ENCODE results near the gene ARHGAP23.

ARHGAP23 gene

DNA sequence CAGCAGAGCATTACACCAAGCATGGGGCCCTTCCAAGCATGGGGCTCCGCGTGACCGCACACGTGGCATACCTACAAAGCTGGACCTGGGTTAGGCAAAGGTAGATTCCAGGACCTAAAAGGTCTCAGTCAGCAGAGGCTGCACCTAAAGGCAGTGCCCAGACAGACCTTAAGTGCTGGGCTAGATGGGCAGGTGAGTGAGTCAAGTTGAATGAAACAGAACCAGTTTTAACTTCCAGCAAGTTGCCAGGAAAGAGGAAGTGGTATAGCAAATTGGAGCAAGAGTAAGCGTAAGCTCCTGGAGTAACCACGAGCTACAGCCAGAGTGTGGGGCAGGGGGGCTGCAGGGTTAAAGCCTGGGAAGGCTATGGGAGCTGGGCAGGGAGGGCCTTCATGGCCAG is 128.0 kb downstream of the ARHGAP23 start:
- no peak for DNase-seq

DNA sequence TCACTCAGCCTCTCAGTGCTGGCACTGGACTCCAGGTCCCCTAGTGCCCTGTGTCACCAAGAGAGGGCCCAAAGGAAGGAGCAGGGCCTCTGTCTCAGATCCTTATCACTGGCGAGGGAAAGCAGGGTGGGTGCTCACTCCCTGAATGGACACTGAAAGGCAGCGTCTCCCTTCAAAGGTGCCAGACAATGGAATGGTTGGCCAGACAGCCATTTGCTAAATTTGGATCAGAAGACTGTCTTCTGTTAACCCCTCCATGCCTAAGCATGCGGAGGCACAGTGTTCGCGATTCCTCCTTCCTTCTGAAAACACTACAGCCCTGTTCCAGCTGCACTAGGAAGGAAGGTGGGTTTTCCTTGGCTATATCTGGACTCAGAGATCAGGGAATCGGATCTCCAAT is 129.1 kb downstream of the ARHGAP23 start:
- DNase-seq: no peak

DNA sequence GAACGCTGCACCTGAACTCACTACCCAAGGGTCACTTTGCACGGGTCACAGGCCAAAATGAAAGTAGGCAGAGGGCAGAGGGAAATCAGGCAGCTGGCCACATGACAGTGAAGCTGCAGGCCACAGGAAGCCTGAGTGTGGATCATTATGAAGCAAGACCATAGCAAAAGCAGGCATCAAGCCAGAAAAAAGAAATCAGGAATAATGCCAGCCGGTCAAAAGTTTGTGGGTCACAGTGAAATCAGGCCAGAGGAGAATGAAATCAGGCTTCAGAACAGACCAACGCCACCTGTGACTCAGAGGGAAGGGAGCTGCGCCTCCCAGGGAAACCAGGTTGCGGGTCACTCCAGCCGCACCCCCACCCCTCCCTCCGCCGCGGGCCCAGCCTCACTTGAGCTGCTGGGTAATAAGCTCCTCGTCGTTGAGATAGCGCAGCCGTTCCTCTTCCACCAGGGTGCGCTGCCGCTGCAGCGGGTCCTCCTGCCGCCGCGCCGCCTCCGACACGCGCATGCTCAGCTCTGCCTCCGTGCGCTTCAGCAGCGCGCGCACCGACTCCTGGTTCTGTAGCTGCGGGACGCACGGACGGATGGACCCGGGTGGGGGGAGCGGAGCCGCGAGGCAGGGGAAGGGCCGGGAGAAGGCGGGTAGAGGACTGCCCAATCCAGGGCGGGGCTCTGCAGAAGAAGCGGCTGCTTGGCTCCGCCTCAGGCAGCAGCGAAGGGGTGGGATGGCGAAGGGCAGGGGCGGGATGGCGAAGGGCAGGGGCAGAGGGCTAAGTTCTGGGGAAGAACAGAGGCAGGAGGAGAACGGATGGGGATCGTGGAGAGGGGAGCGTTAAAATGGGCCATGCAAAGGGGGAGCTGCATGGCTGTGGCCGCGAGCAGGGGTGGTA is 129.8 kb downstream of the ARHGAP23 start:
- peak; percentile 86 to 91 for DNase-seq

DNA sequence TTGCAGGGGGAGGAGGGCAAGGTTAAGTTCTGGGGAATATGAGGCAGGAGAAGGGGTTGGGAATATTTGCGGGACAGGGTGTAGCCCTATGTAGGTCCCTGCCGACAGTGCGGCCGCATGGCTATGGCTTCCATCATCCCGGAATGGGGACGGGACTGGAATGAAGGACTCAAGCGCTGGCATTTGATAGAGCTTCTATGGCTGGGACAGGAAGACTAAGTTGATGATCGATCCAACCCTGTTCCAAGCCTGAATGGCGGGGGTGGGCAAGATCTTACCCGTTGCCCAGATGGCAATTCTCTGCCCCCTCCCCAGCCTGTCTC is 130.4 kb downstream of the ARHGAP23 start:
- no peak for DNase-seq

DNA sequence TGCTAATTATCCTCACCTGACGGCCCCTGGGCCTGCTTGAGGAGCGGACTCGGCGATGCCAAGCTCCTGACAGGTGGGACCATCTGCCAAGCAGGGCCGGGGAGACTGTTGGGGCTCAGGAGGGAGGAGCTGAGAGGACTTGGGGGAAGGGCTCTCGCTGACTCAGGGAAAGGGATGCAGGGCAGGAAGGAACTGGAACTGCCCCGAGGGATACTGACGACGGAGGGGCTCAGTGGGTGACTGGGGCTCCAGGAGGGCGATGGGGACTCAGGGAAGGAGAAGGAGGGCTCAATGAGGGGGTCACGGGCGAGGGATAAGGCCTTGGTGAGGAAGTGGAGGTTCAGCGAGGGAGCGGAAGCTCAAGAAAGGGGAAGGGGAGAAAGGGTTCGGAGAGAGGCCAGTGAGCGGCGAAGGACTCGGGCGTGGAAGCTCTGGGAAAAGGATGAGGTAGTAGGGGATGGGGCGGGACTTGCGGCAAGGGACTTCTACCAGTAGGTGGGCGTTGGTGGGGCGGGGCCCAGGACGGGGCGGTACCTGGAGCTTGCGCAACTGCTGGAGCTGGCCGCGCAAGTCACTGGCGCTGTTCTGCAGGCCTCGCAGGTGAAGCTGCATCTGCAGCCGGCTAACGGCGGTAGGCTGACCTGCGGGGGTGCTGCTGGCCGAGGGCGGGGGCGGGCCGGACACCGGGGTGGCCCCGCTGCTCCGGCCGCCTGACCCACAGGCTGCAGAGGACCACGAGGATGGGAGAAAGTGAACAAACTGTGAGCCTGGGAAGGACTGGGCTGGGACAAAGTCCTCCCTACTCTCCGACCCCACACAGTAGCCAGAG is 131.0 kb downstream of the ARHGAP23 start:
- DNase-seq: peak; percentile 91 to 92

DNA sequence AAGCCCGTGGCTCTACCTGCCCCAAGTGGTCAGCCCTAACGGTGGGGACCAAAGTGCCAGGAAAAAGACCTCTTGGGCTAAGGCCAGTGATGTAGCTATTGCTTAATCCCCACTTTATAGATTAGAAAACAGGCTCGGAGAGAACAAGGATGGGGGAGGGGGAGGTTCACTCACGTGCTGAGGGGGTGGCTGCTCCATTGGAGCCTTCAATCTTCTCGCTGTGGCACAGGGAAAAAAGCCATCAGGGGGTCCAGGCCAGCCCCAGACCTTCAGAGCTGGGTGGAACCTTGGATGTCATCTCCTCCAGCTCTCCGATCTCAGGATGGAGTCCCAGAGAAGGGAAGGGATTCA is 131.6 kb downstream of the ARHGAP23 start:
- no peak for DNase-seq

DNA sequence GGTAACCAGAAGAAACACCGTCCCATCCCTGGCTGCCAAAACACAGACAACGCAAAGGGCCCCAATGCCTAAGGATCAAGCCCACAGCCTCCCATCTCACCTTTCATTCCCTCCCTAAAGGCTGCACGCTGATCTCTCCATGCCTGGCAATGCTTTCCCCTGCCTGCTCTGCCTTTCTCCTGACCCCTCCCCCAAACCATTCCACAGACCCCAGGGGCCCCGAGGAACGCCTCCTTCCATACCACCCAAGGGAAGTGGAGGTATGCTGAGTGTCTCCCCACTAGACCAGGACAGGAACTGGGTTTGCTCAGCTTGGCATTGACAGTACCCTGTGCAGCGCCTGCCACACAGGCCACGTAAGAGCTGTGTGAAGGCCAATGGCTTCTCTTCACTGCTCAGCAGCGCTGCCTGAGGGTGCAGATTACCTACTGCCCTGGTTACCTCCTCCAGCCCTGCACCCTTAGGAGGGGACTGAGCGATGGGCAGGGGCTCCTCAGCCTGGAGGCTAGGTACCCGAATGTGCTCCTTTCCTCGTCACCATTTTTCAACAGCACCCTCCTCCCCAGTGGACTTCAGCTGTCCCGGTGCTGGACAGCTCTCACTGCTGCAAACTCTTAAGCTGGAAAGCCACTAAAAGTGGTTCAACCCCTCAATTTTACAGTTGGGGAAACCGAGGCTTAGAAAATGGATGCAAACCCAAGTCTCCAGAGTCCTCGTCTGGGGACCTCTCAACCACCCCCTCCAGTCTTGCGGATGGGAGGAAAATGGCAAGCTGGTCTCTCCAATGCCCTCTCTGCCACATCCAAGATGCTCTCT is 132.4 kb downstream of the ARHGAP23 start:
- no peak for DNase-seq

DNA sequence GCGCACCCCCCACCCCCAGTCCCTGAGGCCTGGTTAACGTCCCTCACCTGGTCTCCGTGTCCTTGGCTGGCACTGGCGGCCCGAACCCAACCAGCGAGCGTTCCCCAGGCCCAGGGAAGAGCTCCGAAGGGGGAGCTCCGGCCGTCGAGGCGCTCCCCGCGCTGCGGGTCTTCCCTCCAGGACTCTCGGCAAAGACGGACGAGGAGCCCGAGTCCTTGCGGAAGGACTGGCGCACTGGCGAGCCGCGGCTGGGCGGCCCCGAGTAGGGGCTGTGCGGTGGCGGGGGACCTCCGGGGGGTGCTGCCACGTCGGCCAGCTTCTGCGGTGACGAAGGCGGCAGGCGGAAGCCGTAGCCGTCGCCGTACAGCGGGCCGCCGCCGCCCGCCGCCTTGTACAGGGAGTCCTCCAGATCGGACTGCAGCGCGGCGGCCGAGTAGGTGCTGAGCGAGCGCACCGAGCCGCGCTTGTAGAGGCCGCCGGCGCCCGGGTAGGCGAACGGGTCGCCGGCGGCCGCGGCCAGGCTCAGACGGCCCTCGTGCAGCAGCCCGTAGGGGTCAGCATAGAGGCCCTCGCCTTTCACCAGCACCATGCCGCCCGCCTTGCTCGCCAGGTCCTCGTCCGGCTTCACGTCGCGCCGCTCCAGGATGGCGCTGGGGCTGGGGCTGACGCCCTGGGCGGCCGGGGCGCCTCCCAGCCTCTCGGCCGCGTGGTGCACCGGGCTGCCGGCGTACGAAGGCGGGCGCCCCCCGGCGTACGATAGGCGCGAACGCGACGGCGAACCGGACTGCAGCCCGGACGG is 133.4 kb downstream of the ARHGAP23 start:
- no peak for DNase-seq

Data from stimulated activated CD4-positive, alpha-beta T cell treated with anti-CD3 and anti-CD28 coated beads, Interleukin-4, amount 100 ng/mL, for 4 hours (primary cell).